Measurements from ENCODE around the gene CCDC142. TPM values are rescaled to one million over a fixed set of nuclear protein-coding genes. Genes with fewer than 3 reads are reported as not detected.

The CCDC142 gene
- total and polyA plus RNA-seq, 9 of the 15 experiments (the other 6 are each of a cell fraction or from before 2014, with no cell fraction given), result 0.55 to 11.7 (median 7.2) TPM

GRCh38 chr2:74430502-74430901 lies 52.3 kb downstream of the CCDC142 start:
- Histone ChIP-seq H3K27ac (ENCODE audit: extremely low read depth, low read depth, low read length) (no peak overlapping the region), H3K79me2 (ENCODE audit: control insufficient read depth, insufficient read depth, low read length) (no peaks in the 10 kb centered on the region), H3K4me1 (replicated peaks in 1 of 2; ENCODE audit: control insufficient read depth in 2 of 2, insufficient read depth in 2 of 2, low read length in 2 of 2) (peaks cover 0 to 16% of the 10 kb centered on the region in 2 experiments; a peak in 1 of 5 replicates), H3K9me1 (ENCODE audit: control insufficient read depth, insufficient read depth, low read length) (no peaks in the 10 kb centered on the region), H3K9me3 (replicated peaks; ENCODE audit: control insufficient read depth, insufficient read depth, low read depth, low read length) (no peaks in the 10 kb centered on the region), H2AFZ (ENCODE audit: low read depth, low read length) (no peak overlapping the region), H3K27me3 (ENCODE audit: control insufficient read depth in 2 of 2, insufficient read depth in 2 of 2, low read length in 2 of 2) (no peaks in the 10 kb centered on the region), H4K20me1 (replicated peaks; ENCODE audit: control insufficient read depth, insufficient read depth, low read length) (no peaks in the 10 kb centered on the region), H3K4me3 (no peak overlapping the region), H3K9ac (ENCODE audit: insufficient read depth in 1 of 2, low read depth in 2 of 2, low read length in 2 of 2) (peak overlapping the region in 1 of 2 experiments; percentile 31; a peak in 2 of 4 replicates), H3K4me2 (ENCODE audit: insufficient read depth, low read length) (no peak overlapping the region), H3K36me3 (ENCODE audit: control insufficient read depth, insufficient read depth, low read length) (no peaks in the 10 kb centered on the region)
- TF ChIP-seq GTF2B (IDR thresholded peaks at IDR 0.05; ENCODE audit: extremely low read depth, insufficient read length) (no peak), NCOR1 (IDR thresholded peaks at IDR 0.05) (no peak), ZNF764 (CRISPR knock-in tag; IDR thresholded peaks at IDR 0.05; ENCODE audit: low read depth) (no peak), NFE2L1 (tag; IDR thresholded peaks at IDR 0.05; ENCODE audit: borderline replicate concordance, low read depth) (no peak), LEF1 (IDR thresholded peaks at IDR 0.05) (no peak), SMAD1 (IDR thresholded peaks at IDR 0.05; ENCODE audit: low read depth, low read length, partially characterized antibody) (no peak), VEZF1 (CRISPR knock-in tag; IDR thresholded peaks at IDR 0.05) (no peak), POLR2G (IDR thresholded peaks at IDR 0.05; ENCODE audit: low read depth, low read length) (no peak), ZNF77 (CRISPR knock-in tag; IDR thresholded peaks at IDR 0.05) (no peak), CREM (IDR thresholded peaks at IDR 0.05; ENCODE audit: low read depth) (no peak), ATF7 (IDR thresholded peaks at IDR 0.05) (no peak), CGGBP1 (CRISPR knock-in tag; IDR thresholded peaks at IDR 0.05) (no peak), FOS (IDR thresholded peaks at IDR 0.05; ENCODE audit: extremely low read depth, insufficient read length) (no peak), FOSL1 (tag; conservative IDR thresholded peaks at IDR 0.05) (no peak), ZNF124 (CRISPR knock-in tag; IDR thresholded peaks at IDR 0.05) (no peak), TAL1 (IDR thresholded peaks at IDR 0.05) (no peak), THAP7 (CRISPR knock-in tag; IDR thresholded peaks at IDR 0.05) (no peak), JUNB (CRISPR knock-in tag; conservative IDR thresholded peaks at IDR 0.05) (no peak)
- DNase-seq (ENCODE audit: extremely low read depth in 1 of 4, low spot score in 3 of 4) (no peak), FAIRE-seq (no peak), ATAC-seq (no peak)
- intact Hi-C loops (cut with micrococcal nuclease), result no loop called here
- no TSS peak for BruUV-seq (replicated peaks)
- WGBS (ENCODE audit: insufficient coverage, low coverage, missing lambda C conversion rate), result 43% methylated on average over 11 of the region's 11 CpGs
- POLR2A ChIA-PET, result interaction anchor here (0.6 to 0.9 kb wide), 2 partner anchors 10 to 28 kb away, joined by 3 to 4 read pairs; no protein-coding TSS in a partner anchor
- in situ Hi-C loops (cut with MboI), result no loop called here
- CTCF ChIA-PET (ENCODE audit: low intra/inter-chr PET ratio), result no interaction called here

All from K562 (cell line).